Measurements from ENCODE around the gene METRN. TPM values are rescaled to one million over a fixed set of nuclear protein-coding genes. Genes with fewer than 3 reads are reported as not detected.

METRN gene
- total RNA-seq, 1 donor from 2014 or later = 58.5 TPM

GRCh38 chr16:668519-669171 is 46.3 kb upstream of the METRN start:
- no peaks in the 10 kb centered on the region for H3K27me3 Mint-ChIP-seq (ENCODE audit: low read depth)
- H3K4me3 Mint-ChIP-seq (ENCODE audit: unreplicated experiment) = peak overlapping the region; percentile 70
- H3K27ac Mint-ChIP-seq (ENCODE audit: unreplicated experiment) = no peak overlapping the region
- DNase-seq (ENCODE audit: low spot score) = no peak
- TF ChIP-seq CTCF (IDR thresholded peaks at IDR 0.05) = no peak
- peaks cover 8% of the 10 kb centered on the region for H3K4me1 Mint-ChIP-seq (ENCODE audit: low read depth)
- no peaks in the 10 kb centered on the region for H3K9me3 Mint-ChIP-seq (ENCODE audit: low read depth)
- H3K36me3 Mint-ChIP-seq (ENCODE audit: low read depth) = peaks cover 2% of the 10 kb centered on the region

- TF ChIP-seq CTCF (IDR thresholded peaks at IDR 0.05) = no peak
- H3K27ac Mint-ChIP-seq (ENCODE audit: unreplicated experiment) = no peak overlapping the region
- no peak for DNase-seq (ENCODE audit: low spot score)
- peaks cover 2% of the 10 kb centered on the region for H3K36me3 Mint-ChIP-seq (ENCODE audit: low read depth)
- peaks cover 9% of the 10 kb centered on the region for H3K4me1 Mint-ChIP-seq (ENCODE audit: low read depth)
- H3K9me3 Mint-ChIP-seq (ENCODE audit: low read depth) = no peaks in the 10 kb centered on the region
- H3K4me3 Mint-ChIP-seq (ENCODE audit: unreplicated experiment) = no peak overlapping the region
- H3K27me3 Mint-ChIP-seq (ENCODE audit: low read depth) = no peaks in the 10 kb centered on the region
Observed at GRCh38 chr16:669666-670065, 45.3 kb upstream of the METRN start.

- Mint-ChIP-seq H3K36me3 (ENCODE audit: low read depth) (peaks cover 2% of the 10 kb centered on the region), H3K27ac (ENCODE audit: unreplicated experiment) (no peak overlapping the region), H3K27me3 (ENCODE audit: low read depth) (no peaks in the 10 kb centered on the region), H3K9me3 (ENCODE audit: low read depth) (no peaks in the 10 kb centered on the region), H3K4me3 (ENCODE audit: unreplicated experiment) (no peak overlapping the region), H3K4me1 (ENCODE audit: low read depth) (peaks cover 15% of the 10 kb centered on the region)
- no peak for DNase-seq (ENCODE audit: low spot score)
- no peak for TF ChIP-seq CTCF (IDR thresholded peaks at IDR 0.05)
Observed at GRCh38 chr16:670485-671352, 44.2 kb upstream of the METRN start.

- DNase-seq (ENCODE audit: low spot score) = no peak
- Mint-ChIP-seq H3K27ac (ENCODE audit: unreplicated experiment) (no peak overlapping the region), H3K4me3 (ENCODE audit: unreplicated experiment) (no peak overlapping the region), H3K4me1 (ENCODE audit: low read depth) (peaks cover 15% of the 10 kb centered on the region), H3K36me3 (ENCODE audit: low read depth) (peaks cover 2% of the 10 kb centered on the region), H3K9me3 (ENCODE audit: low read depth) (no peaks in the 10 kb centered on the region), H3K27me3 (ENCODE audit: low read depth) (no peaks in the 10 kb centered on the region)
- TF ChIP-seq CTCF (IDR thresholded peaks at IDR 0.05) = no peak
Observed at GRCh38 chr16:671353-672131, 43.4 kb upstream of the METRN start.

- no peak overlapping the region for H3K27ac Mint-ChIP-seq (ENCODE audit: unreplicated experiment)
- no peaks in the 10 kb centered on the region for H3K27me3 Mint-ChIP-seq (ENCODE audit: low read depth)
- TF ChIP-seq CTCF (IDR thresholded peaks at IDR 0.05) = no peak
- no peaks in the 10 kb centered on the region for H3K9me3 Mint-ChIP-seq (ENCODE audit: low read depth)
- peaks cover 2% of the 10 kb centered on the region for H3K36me3 Mint-ChIP-seq (ENCODE audit: low read depth)
- no peak overlapping the region for H3K4me3 Mint-ChIP-seq (ENCODE audit: unreplicated experiment)
- DNase-seq (ENCODE audit: low spot score) = no peak
- peaks cover 15% of the 10 kb centered on the region for H3K4me1 Mint-ChIP-seq (ENCODE audit: low read depth)
Observed at GRCh38 chr16:672371-672770, 42.5 kb upstream of the METRN start.
